HG03460 (cell line): ENCODE measurements around the gene TMEM213.

Experiments used
- ATAC-seq: cut with Tn5 transposase; IDR thresholded peaks from one replicate; pipeline ENCODE4 v1.9.1; 2021; ENCODE audit not compliant: unreplicated experiment

TMEM213 gene

GRCh38 chr7:138837627-138838026, 39.8 kb downstream of the TMEM213 start:
- ATAC-seq, result no peak

GRCh38 chr7:138838166-138838565, 40.4 kb downstream of the TMEM213 start:
- ATAC-seq, result no peak

DNA sequence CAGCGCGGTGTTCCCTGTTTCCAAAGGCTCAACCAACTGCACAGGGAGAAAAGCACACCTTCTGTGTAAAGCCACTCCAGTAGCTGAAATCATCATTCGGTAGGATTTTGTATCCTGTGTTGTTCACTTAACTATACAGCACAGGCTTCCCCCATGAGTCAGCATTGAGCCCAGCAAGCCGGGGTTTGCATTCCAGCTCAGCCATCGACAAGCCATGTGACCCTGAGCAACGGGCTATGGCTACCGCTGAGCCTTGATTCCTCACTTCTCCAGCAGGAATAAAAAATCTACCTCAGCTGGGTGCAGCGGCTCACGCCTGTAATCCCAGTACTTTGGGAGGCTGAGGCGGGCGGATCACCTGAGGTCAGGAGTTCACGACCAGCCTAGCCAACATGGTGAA, 44.3 kb downstream of the TMEM213 start:
- no peak for ATAC-seq

- no peak for ATAC-seq
Observed at GRCh38 chr7:138843632-138844580, 46.1 kb downstream of the TMEM213 start.

GRCh38 chr7:138845711-138846110, 47.9 kb downstream of the TMEM213 start:
- no peak for ATAC-seq

- ATAC-seq, result no peak
Observed at GRCh38 chr7:138848056-138848980, 50.5 kb downstream of the TMEM213 start.

- ATAC-seq, result no peak
Observed at GRCh38 chr7:138849701-138850100, 51.9 kb downstream of the TMEM213 start.

DNA sequence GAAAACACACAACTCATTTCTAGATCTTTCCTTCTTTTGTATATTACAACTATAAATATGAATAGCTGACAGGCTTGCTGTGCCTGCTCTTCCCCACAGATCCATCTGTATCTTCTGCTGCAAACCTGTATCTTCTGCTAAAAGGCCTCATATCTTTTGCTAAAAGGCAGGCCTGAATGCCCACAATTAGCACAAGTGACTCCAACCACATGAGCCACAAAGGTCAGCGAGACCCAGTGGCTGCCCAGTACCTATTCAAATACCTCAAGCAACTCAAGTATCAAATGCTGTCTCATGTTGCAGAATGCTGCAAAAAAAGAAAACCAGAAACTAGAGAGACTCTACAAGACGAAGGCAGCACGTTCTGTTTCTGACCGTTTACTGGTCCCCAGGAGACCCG, 54.7 kb downstream of the TMEM213 start:
- ATAC-seq, result no peak

DNA sequence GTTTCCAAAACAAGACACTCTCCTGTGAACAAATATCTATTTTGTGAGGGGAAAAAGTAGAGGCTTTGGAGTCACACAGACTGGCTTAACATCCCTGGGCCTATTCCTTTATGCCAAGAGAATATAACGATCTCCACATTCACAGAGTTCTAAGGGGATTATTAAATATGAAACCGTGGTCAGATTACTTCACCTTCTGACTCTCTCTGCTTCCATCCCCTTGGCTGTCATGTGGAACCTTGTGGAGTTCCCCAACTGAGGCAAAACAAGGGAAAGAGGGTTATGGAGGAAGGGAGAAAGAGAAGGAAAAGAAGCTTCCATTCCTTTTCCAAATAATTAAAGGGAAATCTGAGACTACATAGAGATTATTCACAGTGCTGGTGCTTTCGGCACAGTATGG, 55.7 kb downstream of the TMEM213 start:
- ATAC-seq, result no peak

GRCh38 chr7:138854115-138854645, 56.4 kb downstream of the TMEM213 start:
- ATAC-seq, result no peak

DNA sequence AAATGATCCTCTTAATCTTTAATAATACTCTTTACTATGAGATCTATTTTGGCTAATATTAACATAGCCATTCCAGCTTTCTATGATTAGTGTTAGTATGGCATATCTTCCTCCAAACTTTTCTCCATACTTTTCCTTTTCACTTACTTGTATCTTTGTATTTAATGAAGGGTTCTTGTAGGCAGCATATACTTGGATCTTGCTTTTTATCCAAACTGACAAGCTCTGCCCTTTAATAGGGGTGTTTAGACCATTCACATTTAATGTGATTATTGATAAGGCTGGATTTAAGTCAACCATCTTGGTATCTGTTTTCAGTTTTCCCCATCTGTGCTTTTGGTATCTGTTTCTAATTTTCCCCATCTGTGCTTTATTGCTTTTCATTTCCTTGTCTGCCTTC, 59.9 kb downstream of the TMEM213 start:
- ATAC-seq, result no peak

DNA sequence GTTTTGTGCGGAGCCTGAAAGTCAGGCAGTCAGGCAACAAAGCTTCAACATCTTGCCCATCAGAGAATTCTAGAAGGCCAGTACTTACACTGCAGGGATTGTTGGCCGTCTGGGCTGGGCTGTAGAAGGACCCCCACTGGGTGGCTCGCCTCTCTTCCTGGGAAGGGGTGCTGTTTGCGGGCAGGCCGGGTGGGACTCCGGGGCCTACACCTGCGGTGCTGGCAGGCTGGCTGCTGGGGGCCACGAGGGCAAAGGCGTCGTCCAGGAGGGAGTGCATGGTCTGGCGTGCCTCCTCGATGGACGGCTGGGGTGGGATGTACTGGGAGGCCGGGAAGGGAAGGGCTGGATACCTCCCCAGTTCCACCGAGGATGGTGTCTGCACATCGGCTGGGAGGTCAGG, 63.3 kb downstream of the TMEM213 start:
- no peak for ATAC-seq

DNA sequence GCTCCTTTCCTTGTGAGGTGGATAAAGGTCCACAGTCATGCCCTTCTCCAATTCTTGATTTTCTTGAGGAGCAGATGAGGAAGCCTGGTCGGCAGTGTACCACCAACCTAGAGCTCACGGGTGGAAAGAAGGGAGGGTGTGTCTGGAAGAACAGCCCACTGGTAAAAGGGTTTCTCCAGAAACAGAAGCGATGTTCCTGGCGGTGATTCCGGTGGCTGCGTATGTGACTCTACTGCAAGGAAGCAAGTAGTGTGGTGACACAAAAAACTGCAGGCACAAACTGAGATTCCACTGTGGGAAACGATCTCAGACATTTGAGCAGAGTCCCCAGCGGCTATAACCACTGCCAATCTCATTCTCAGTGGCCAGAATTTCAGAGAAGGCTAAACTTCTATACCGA, 66.1 kb downstream of the TMEM213 start:
- ATAC-seq, result no peak

DNA sequence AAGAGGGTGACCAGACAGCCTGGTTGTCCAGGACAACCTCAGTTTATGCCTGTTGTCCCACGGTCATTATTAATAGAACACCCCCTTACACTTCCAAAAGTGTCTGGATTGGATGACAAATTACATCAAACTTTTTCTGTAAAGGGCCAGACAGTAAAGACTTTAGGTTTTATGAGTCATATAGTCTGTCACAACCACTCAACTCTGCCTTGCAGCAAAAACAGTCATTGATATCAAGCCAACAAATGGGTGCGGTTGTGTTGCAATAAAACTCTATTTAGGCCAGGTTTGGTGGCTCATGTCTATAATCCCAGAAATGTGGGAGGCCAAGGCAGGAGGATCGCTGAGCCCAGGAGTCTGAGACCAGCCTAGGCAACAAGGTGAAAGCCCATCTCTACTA, 66.9 kb downstream of the TMEM213 start:
- ATAC-seq, result no peak

GRCh38 chr7:138865843-138866242, 68.0 kb downstream of the TMEM213 start:
- no peak for ATAC-seq

- no peak for ATAC-seq
Observed at GRCh38 chr7:138866353-138866752, 68.6 kb downstream of the TMEM213 start.

DNA sequence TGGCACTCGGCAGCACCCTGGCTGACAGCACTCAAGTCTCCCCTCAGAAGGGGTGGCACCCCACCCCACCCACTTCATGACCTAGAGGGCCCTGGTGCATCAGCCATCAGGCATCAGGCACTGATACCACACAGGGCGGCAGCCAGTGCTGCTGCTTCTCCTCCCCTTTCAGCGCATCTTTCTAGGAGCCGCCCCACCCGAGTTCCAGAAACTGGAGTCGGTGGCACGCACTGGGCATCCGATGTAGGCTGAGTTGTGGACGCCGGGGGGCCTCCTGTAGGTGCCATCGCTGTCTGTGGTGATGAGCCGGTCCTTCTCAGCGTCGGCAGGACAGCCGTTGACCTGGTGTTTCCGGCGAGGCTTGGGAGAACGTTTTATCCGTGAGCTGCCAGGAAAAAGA, 70.0 kb downstream of the TMEM213 start:
- no peak for ATAC-seq

DNA sequence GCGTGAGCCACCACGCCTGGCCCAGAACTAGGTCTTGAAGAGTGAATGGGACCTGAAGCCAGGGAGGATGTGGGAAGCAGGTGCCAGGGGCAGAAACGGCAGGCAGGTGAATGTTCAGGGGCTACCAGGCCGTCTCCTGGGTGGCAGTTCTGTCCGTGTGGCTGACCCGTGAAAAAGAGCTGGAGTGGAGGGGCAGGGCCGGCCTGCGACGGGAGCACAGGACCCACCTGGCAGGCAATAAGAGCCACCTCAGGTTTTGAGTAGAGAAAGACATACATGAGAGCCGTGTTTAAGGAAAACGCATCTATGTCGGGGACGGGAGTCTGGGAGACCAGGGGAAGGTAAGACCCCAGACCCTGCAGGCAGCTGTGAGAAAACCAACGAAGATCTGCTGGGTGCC, 70.9 kb downstream of the TMEM213 start:
- no peak for ATAC-seq

DNA sequence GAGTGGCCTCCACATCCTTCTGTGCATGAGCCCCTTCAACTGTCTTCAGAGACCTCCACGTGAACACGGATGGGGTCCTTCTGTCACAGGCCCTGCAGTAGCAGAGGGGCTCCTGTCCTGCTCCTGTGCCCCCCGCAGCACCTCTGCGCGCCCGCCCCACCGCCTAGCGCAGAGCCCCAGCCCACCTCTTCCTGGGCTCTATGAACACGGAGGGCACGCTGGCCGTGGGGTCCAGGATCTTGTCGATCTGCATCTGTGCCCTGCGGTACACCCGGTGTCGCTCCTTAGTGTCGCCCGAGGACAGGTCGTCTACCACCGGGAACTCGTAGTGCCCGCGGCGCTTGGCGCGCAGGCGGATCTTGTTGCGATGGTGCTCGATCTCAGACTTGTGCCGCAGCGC, 71.6 kb downstream of the TMEM213 start:
- ATAC-seq, result no peak

DNA sequence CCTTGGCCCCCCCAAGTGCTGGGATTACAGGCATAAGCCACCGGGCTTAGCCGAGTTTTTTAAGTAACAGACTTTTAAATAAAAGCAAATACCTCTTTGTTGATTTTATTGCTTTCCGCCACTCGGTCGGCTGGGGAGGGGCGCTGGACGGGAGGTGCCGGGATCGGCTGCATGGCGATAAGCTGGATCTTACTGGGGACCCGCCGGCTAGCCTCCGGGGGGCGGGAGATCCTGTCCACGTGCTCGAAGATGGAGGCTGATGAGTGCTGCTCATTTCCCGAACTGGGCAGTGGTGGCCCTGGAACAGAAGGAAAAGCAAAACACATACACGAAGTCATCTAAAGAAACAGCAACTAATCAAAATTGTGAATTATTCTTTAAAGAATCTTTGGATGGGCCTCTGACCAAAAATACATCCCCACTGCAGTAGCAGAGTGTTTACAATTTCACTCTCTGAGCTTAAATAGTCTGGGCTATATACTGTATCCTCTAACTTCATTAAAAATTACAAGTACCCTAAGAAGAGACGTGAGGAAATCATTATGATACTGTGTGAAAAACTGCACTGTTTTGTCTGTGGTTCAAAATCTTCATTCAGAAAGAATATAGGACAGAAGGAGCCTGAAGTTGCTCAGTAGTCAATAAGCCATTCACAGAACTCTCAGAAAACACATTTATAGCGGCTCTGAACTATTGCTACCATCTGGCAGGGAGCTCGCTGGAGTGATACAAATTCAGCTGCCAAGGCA, 73.4 kb downstream of the TMEM213 start:
- ATAC-seq, result no peak

DNA sequence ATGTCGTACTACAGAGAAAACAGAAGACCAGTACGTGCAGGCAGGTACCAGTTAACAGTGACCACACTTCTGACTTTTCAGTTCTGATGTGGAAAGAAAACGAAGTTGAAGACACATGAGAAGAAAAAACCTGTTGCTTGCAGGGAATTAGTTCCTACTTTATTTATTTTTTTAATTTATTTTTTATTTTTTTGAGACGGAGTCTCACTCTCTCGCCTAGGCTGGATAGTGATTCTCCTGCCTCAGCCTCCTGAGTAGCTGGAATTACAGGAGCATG, 74.0 kb downstream of the TMEM213 start:
- ATAC-seq, result no peak
